GM12878 (cell line): ENCODE results near the gene PEF1. TPM values are rescaled to one million over a fixed set of nuclear protein-coding genes. Genes with fewer than 3 reads are reported as not detected.

Experiments used
- ATAC-seq: fragments of 200-7000 bp; cut with Tn5 transposase; 3 replicates; pipeline ENCODE4 v1.9.1; 2020; ENCODE audit warnings: mild to moderate bottlenecking, moderate library complexity
- BruUV-seq: library from RNA; stranded (reverse); fragments of 400-500 nt; replicated peaks from 2 replicates; lab custom pipeline; 2021; lab: Mats Ljungman, UMichigan
- CTCF ChIA-PET: fragments of 300-600 bp; sonication (Branson Sonifier 250); formaldehyde crosslinking; extraction: SDS; loops from one replicate; lab custom pipeline; 2021; ENCODE audit warnings: inconsistent platforms; lab: Yijun Ruan, JAX
- POLR2A ChIA-PET: fragments of 350-600 bp; formaldehyde crosslinking; extraction: SDS; loops from one replicate; lab custom pipeline; 2021; ENCODE audit warnings: inconsistent platforms; lab: Charles Lee
- RAD21 ChIA-PET: fragments of 300-600 bp; sonication (Branson Sonifier 250); formaldehyde crosslinking; loops from one replicate; lab custom pipeline; 2023; ENCODE audit warnings: antibody characterized with exemption; ENCODE audit not compliant: unreplicated experiment; lab: Charles Lee
- SMC1A ChIA-PET: fragments of 300-600 bp; sonication (Branson Sonifier 250); formaldehyde crosslinking; loops from one replicate; lab custom pipeline; 2023; ENCODE audit not compliant: unreplicated experiment, uncharacterized antibody; lab: Charles Lee
- DNase-seq: peaks from one replicate; pipeline ENCODE4 v3.0.0-alpha.2; 2011; ENCODE audit warnings: low read depth, low spot score
- FAIRE-seq: peaks from 3 replicates; lab custom pipeline; 2011; peaks lifted over from hg19 to GRCh38; lab: Jason Lieb, UNC
- H2AFZ ChIP-seq: 2 replicates; pipeline ENCODE4 v1.6.0; 2011; ENCODE audit warnings: low read depth, low read length, control low read depth; ENCODE audit not compliant: control insufficient read depth
- H3K27ac ChIP-seq: 2 replicates; pipeline ENCODE4 v1.5.1; 2011; ENCODE audit warnings: control low read depth; ENCODE audit not compliant: control insufficient read depth, insufficient read depth
- H3K27me3 ChIP-seq, 2 experiments: replicated peaks in 1 of 2; 2 replicates each; pipeline versions ENCODE4 v1.6.0 to v1.6.1; 2011; ENCODE audit warnings: low read length in 1 of 2; ENCODE audit not compliant: control insufficient read depth in 2 of 2, insufficient read depth in 2 of 2
- H3K36me3 ChIP-seq, 2 experiments: 2 replicates each; pipeline ENCODE4 v1.5.1; 2011; ENCODE audit warnings: low read length in 1 of 2; ENCODE audit not compliant: control insufficient read depth in 2 of 2, insufficient read depth in 2 of 2
- H3K4me1 ChIP-seq: 2 replicates; pipeline ENCODE4 v1.6.1; 2011; ENCODE audit warnings: mild to moderate bottlenecking, low read length, moderate library complexity, mixed read lengths; ENCODE audit not compliant: control insufficient read depth, insufficient read depth
- H3K4me2 ChIP-seq: 2 replicates; pipeline ENCODE4 v1.6.0; 2011; ENCODE audit warnings: control low read depth; ENCODE audit not compliant: control insufficient read depth, insufficient read depth
- H3K4me3 ChIP-seq: fragments of 200-600 bp; sonication (generic); 2 replicates; pipeline ENCODE4 v1.5.1; 2016
- H3K79me2 ChIP-seq: 2 replicates; pipeline ENCODE4 v1.6.0; 2011; ENCODE audit warnings: low read length; ENCODE audit not compliant: control insufficient read depth, insufficient read depth
- H3K9ac ChIP-seq: 2 replicates; pipeline ENCODE4 v1.8.0; 2011; ENCODE audit warnings: low read length, control low read depth, mixed read lengths; ENCODE audit not compliant: control insufficient read depth, insufficient read depth
- H3K9me3 ChIP-seq: replicated peaks from 3 replicates; pipeline ENCODE4 v1.5.1; 2011; ENCODE audit warnings: mild to moderate bottlenecking, low read length; ENCODE audit not compliant: control insufficient read depth, insufficient read depth
- H4K20me1 ChIP-seq: 2 replicates; pipeline ENCODE4 v1.6.0; 2011; ENCODE audit not compliant: control insufficient read depth, insufficient read depth
- ASH2L ChIP-seq: fragments of 300-600, 200-600 bp; sonication (generic); IDR thresholded peaks from 2 replicates; pipeline ENCODE4 v1.6.1; 2017; ENCODE audit warnings: low read depth, mild to moderate bottlenecking, borderline replicate concordance
- MTA3 ChIP-seq: IDR thresholded peaks from 2 replicates; pipeline ENCODE4 v1.6.1; 2012; ENCODE audit warnings: low read length, inconsistent platforms, borderline replicate concordance
- NFIC ChIP-seq: IDR thresholded peaks from 2 replicates; pipeline ENCODE4 v1.6.1; 2012; ENCODE audit warnings: low read depth, mild to moderate bottlenecking, inconsistent platforms, low read length, moderate library complexity
- NFYB ChIP-seq: IDR thresholded peaks from 2 replicates; pipeline ENCODE4 v1.6.1; 2011; ENCODE audit warnings: low read depth, mild to moderate bottlenecking, low read length, improper control_type of control experiment, moderate library complexity; ENCODE audit not compliant: insufficient read depth
- POLR2A ChIP-seq: IDR thresholded peaks from 2 replicates; pipeline ENCODE4 v1.6.1; 2011; ENCODE audit warnings: low read depth, mild to moderate bottlenecking, low read length
- STAT3 ChIP-seq: IDR thresholded peaks from 2 replicates; pipeline ENCODE4 v1.6.1; 2011; ENCODE audit warnings: low read depth, low read length, improper control_type of control experiment
- TAF1 ChIP-seq: IDR thresholded peaks from 2 replicates; pipeline ENCODE4 v1.6.1; 2011; ENCODE audit warnings: mild to moderate bottlenecking, low read depth, low read length, borderline replicate concordance
- ZBED1 ChIP-seq: IDR thresholded peaks from 2 replicates; pipeline ENCODE4 v1.6.1; 2016; ENCODE audit warnings: borderline replicate concordance
- ZNF274 ChIP-seq: IDR thresholded peaks from one replicate; pipeline ENCODE4 v1.8.0; 2011; ENCODE audit not compliant: insufficient read length, insufficient read depth
- WGBS: methylation state at CpG from one replicate; pipeline ENCODE4 v1.1.6; 2016; ENCODE audit warnings: low lambda C conversion rate; ENCODE audit not compliant: insufficient replicate concordance, insufficient coverage; ENCODE audit errors: missing lambda C conversion rate; 5-methylcytosine and 5-hydroxymethylcytosine counted together
- in situ Hi-C: fragments of 300-500 bp; cut with MboI; formaldehyde crosslinking; loops from 9 replicates; pipeline ENCODE4 v1.14.3; 2018; ENCODE audit warnings: mixed read lengths
- intact Hi-C: fragments of 100-400 bp; cut with micrococcal nuclease; formaldehyde crosslinking; loops from one replicate; pipeline ENCODE4 v1.14.2; 2022; ENCODE audit not compliant: unreplicated experiment
- polyA plus RNA-seq, 11 experiments: library from polyadenylated mRNA; depleted of rRNA in 4 of 11; unstranded in 6 of 11; stranded (reverse) in 5 of 11; fragments of >200 nt; fragmentation: Nextera tagmentation in 4 of 11; fragmentation: Illumina TruSeq in 1 of 11; extraction: Ambion mirVana in 4 of 11; extraction: Trizol in 1 of 11; gene quantifications; 1 replicate in 1 of 11; 2 replicates in 10 of 11; pipeline versions ENCODE4 v1.2.1 to v1.2.3, GENCODE V29; 2011 to 2016; ENCODE audit warnings: inconsistent platforms in 2 of 11, missing spikeins in 2 of 11, low read depth in 1 of 11
- total RNA-seq, 4 experiments: library from RNA; depleted of rRNA in 3 of 4; stranded (reverse); fragments of >200 nt in 3 of 4; fragmentation: Illumina TruSeq in 1 of 4; extraction: Trizol in 1 of 4; gene quantifications; 2 replicates each; pipeline versions ENCODE4 v1.2.1 to v1.2.3, GENCODE V29; 2013 to 2021
- TF ChIP-seq, protein P1 (sequence below): IDR thresholded peaks from 2 replicates; pipeline ENCODE4 v1.6.1; 2012; ENCODE audit warnings: mild to moderate bottlenecking, low read depth, low read length
- TF ChIP-seq, protein P2 (sequence below): fragments of 450-650 bp; conservative IDR thresholded peaks from 2 replicates; pipeline ENCODE4 v1.6.1; 2017; ENCODE audit warnings: mild to moderate bottlenecking, moderate library complexity
- TF ChIP-seq, protein P3 (sequence below): IDR thresholded peaks from 2 replicates; pipeline ENCODE4 v1.6.1; 2011; ENCODE audit warnings: borderline replicate concordance, low read depth, mild to moderate bottlenecking, moderate library complexity, mixed read lengths, low read length; ENCODE audit not compliant: insufficient read depth; ENCODE audit errors: extremely low read length
- TF ChIP-seq, protein P4 (sequence below): IDR thresholded peaks from 2 replicates; pipeline ENCODE4 v1.6.1; 2012; ENCODE audit warnings: low read depth, low read length, improper control_type of control experiment

The PEF1 gene
- total and polyA plus RNA-seq, 10 of the 15 experiments (the other 5 are each of a cell fraction or from before 2014, with no cell fraction given): 27.1 to 107 (median 79.0) TPM

DNA sequence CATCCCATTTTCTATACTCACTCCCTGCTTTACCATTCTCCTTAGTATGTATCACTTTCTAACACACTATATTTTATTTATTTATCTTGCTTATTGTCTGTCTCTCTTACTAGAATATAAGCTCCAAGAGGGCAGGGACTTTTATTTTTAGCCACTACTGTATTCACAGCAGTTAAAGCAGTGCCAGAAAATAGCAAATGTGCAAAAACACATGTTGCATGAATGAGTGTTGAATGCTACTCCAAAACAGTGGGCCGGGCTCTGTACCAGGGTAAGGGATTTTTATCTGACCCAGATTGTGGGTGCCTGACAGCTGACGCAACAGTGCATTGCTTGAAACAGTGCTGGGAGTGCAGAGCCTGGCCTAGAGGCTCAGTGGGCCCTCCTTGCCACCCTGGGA lies 34.4 kb upstream of the PEF1 start:
- H3K4me2 ChIP-seq: no peak overlapping the region
- no peaks in the 10 kb centered on the region for H3K9me3 ChIP-seq
- no peak for ATAC-seq
- H2AFZ ChIP-seq: no peak overlapping the region
- H3K27ac ChIP-seq: no peak overlapping the region
- no peak overlapping the region for H3K9ac ChIP-seq
- no peaks in the 10 kb centered on the region for H3K36me3 ChIP-seq
- intact Hi-C loops (no loop called here), in situ Hi-C loops (no loop called here)
- CTCF ChIA-PET: interaction anchor here (1.2 to 2.8 kb wide), 5 partner anchors 14 to 284 kb away, joined by 3 to 12 read pairs (median 4); no protein-coding TSS in a partner anchor
- H3K27me3 ChIP-seq: peaks cover 0 to 1% of the 10 kb centered on the region in 2 experiments; a peak in 2 of 4 replicates
- WGBS: 0% methylated on average over 2 of the region's 2 CpGs
- SMC1A ChIA-PET: interaction anchor here (1.0 to 1.3 kb wide), 3 partner anchors 26 to 124 kb away, joined by 3 to 4 read pairs (median 3); no protein-coding TSS in a partner anchor
- POLR2A ChIA-PET: no interaction called here
- H3K4me1 ChIP-seq: no peaks in the 10 kb centered on the region
- FAIRE-seq: no peak
- H4K20me1 ChIP-seq: no peaks in the 10 kb centered on the region
- no peak for DNase-seq
- BruUV-seq: no TSS peak
- RAD21 ChIA-PET: interaction anchor here (0.9 kb wide), 1 partner anchor 25 kb away, joined by 3 read pairs; no protein-coding TSS in a partner anchor
- H3K79me2 ChIP-seq: no peaks in the 10 kb centered on the region
- no peak overlapping the region for H3K4me3 ChIP-seq
- TF ChIP-seq ASH2L (no peak), NFYB (no peak), STAT3 (no peak), ZBED1 (no peak), ZNF274 (no peak), MTA3 (no peak), NFIC (no peak), POLR2A (no peak), TAF1 (no peak)
- TF ChIP-seq, protein P1, sequence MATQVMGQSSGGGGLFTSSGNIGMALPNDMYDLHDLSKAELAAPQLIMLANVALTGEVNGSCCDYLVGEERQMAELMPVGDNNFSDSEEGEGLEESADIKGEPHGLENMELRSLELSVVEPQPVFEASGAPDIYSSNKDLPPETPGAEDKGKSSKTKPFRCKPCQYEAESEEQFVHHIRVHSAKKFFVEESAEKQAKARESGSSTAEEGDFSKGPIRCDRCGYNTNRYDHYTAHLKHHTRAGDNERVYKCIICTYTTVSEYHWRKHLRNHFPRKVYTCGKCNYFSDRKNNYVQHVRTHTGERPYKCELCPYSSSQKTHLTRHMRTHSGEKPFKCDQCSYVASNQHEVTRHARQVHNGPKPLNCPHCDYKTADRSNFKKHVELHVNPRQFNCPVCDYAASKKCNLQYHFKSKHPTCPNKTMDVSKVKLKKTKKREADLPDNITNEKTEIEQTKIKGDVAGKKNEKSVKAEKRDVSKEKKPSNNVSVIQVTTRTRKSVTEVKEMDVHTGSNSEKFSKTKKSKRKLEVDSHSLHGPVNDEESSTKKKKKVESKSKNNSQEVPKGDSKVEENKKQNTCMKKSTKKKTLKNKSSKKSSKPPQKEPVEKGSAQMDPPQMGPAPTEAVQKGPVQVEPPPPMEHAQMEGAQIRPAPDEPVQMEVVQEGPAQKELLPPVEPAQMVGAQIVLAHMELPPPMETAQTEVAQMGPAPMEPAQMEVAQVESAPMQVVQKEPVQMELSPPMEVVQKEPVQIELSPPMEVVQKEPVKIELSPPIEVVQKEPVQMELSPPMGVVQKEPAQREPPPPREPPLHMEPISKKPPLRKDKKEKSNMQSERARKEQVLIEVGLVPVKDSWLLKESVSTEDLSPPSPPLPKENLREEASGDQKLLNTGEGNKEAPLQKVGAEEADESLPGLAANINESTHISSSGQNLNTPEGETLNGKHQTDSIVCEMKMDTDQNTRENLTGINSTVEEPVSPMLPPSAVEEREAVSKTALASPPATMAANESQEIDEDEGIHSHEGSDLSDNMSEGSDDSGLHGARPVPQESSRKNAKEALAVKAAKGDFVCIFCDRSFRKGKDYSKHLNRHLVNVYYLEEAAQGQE: no peak
- TF ChIP-seq, protein P2, sequence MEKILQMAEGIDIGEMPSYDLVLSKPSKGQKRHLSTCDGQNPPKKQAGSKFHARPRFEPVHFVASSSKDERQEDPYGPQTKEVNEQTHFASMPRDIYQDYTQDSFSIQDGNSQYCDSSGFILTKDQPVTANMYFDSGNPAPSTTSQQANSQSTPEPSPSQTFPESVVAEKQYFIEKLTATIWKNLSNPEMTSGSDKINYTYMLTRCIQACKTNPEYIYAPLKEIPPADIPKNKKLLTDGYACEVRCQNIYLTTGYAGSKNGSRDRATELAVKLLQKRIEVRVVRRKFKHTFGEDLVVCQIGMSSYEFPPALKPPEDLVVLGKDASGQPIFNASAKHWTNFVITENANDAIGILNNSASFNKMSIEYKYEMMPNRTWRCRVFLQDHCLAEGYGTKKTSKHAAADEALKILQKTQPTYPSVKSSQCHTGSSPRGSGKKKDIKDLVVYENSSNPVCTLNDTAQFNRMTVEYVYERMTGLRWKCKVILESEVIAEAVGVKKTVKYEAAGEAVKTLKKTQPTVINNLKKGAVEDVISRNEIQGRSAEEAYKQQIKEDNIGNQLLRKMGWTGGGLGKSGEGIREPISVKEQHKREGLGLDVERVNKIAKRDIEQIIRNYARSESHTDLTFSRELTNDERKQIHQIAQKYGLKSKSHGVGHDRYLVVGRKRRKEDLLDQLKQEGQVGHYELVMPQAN: no peak
- TF ChIP-seq, protein P3, sequence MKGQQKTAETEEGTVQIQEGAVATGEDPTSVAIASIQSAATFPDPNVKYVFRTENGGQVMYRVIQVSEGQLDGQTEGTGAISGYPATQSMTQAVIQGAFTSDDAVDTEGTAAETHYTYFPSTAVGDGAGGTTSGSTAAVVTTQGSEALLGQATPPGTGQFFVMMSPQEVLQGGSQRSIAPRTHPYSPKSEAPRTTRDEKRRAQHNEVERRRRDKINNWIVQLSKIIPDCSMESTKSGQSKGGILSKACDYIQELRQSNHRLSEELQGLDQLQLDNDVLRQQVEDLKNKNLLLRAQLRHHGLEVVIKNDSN: no peak
- TF ChIP-seq, protein P4, sequence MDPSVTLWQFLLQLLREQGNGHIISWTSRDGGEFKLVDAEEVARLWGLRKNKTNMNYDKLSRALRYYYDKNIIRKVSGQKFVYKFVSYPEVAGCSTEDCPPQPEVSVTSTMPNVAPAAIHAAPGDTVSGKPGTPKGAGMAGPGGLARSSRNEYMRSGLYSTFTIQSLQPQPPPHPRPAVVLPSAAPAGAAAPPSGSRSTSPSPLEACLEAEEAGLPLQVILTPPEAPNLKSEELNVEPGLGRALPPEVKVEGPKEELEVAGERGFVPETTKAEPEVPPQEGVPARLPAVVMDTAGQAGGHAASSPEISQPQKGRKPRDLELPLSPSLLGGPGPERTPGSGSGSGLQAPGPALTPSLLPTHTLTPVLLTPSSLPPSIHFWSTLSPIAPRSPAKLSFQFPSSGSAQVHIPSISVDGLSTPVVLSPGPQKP: no peak
